H7 (cell line): ENCODE data around the gene TMEM41B. TPM values are rescaled to one million over a fixed set of nuclear protein-coding genes. Genes with fewer than 3 reads are reported as not detected.
A peak's percentile ranks its signal among the peaks of the same experiment; 100 is the strongest.
"Not testable (repeated sequence)": the region's sequence is repeated elsewhere in the genome, so short reads cannot be mapped to it uniquely, and the experiment has no call there.

Experiments used
- DNase-seq: peaks from one replicate; pipeline ENCODE4 v3.0.0; 2012
- H3K27me3 ChIP-seq: 2 replicates; pipeline ENCODE4 v1.6.0; 2011; ENCODE audit warnings: mild to moderate bottlenecking, low read length; ENCODE audit not compliant: control insufficient read depth, insufficient read depth
- H3K36me3 ChIP-seq: replicated peaks from 2 replicates; pipeline ENCODE4 v1.5.1; 2011; ENCODE audit warnings: low read length; ENCODE audit not compliant: control insufficient read depth, insufficient read depth
- H3K4me3 ChIP-seq: 2 replicates; pipeline ENCODE4 v1.5.1; 2011; ENCODE audit warnings: low read depth, mild to moderate bottlenecking, control low read depth, low read length, moderate library complexity; ENCODE audit not compliant: insufficient read depth
- total RNA-seq: library from RNA; depleted of rRNA; stranded (reverse); fragments of >200 nt; shearing (Covaris generic); gene quantifications from 2 replicates; pipeline ENCODE4 v1.2.3, GENCODE V29; 2014; rRNA removed

The TMEM41B gene
- total RNA-seq, 1 experiment from 2014 or later: 39.1 TPM

GRCh38 chr11:9254416-9254815, 60.0 kb downstream of the TMEM41B start:
- Histone ChIP-seq H3K36me3 (no peaks in the 10 kb centered on the region), H3K4me3 (no peak overlapping the region), H3K27me3 (no peaks in the 10 kb centered on the region)
- DNase-seq: no peak

GRCh38 chr11:9253086-9253485, 61.3 kb downstream of the TMEM41B start:
- no peak for DNase-seq
- no peak overlapping the region for H3K4me3 ChIP-seq

GRCh38 chr11:9251311-9251710, 63.1 kb downstream of the TMEM41B start:
- no peak for DNase-seq
- H3K4me3 ChIP-seq: no peak overlapping the region
- H3K27me3 ChIP-seq: no peaks in the 10 kb centered on the region
- H3K36me3 ChIP-seq: no peaks in the 10 kb centered on the region

More at GRCh38 chr11:9253086-9253485, 61.3 kb downstream of the TMEM41B start:
- Histone ChIP-seq H3K27me3 (no peaks in the 10 kb centered on the region), H3K36me3 (no peaks in the 10 kb centered on the region)

- Histone ChIP-seq H3K36me3 (no peaks in the 10 kb centered on the region), H3K27me3 (no peaks in the 10 kb centered on the region), H3K4me3 (no peak overlapping the region)
- DNase-seq: no peak
These were observed 64.2 kb downstream of the TMEM41B start for GRCh38 chr11:9250139-9250582.

- Histone ChIP-seq H3K36me3 (no peaks in the 10 kb centered on the region), H3K27me3 (no peaks in the 10 kb centered on the region), H3K4me3 (no peak overlapping the region)
- DNase-seq: no peak
These were observed 65.1 kb downstream of the TMEM41B start for GRCh38 chr11:9249252-9249651.

- H3K4me3 ChIP-seq: no peak overlapping the region
- no peaks in the 10 kb centered on the region for H3K36me3 ChIP-seq
- no peak for DNase-seq
- H3K27me3 ChIP-seq: no peaks in the 10 kb centered on the region
These were observed 66.5 kb downstream of the TMEM41B start for GRCh38 chr11:9247863-9248262.

- H3K36me3 ChIP-seq, H3K4me3 ChIP-seq, DNase-seq, H3K27me3 ChIP-seq: not testable (repeated sequence)
These were observed 78.2 kb downstream of the TMEM41B start for GRCh38 chr11:9236242-9236641.

- H3K4me3 ChIP-seq: no peak overlapping the region
- H3K36me3 ChIP-seq: no peaks in the 10 kb centered on the region; the same call in 1 of the 2 replicates
- no peak for DNase-seq
These were observed 81.9 kb downstream of the TMEM41B start for GRCh38 chr11:9232482-9232881.

GRCh38 chr11:9231848-9232177, 82.6 kb downstream of the TMEM41B start:
- DNase-seq: peak; percentile 33
- Histone ChIP-seq H3K36me3 (no peaks in the 10 kb centered on the region; the same call in 1 of the 2 replicates), H3K27me3 (peaks cover 9% of the 10 kb centered on the region; the same call in 1 of the 2 replicates), H3K4me3 (no peak overlapping the region)

More at GRCh38 chr11:9232482-9232881, 81.9 kb downstream of the TMEM41B start:
- H3K27me3 ChIP-seq: peaks cover 9% of the 10 kb centered on the region; the same call in 1 of the 2 replicates

Other genes with a start within 250 kb of the TMEM41B start
- gene SCUBE2, start 223.0 kb downstream of the TMEM41B start, total RNA-seq: 0.55 and 1.4 TPM in 2 replicates
- gene DENND5A, start 49.2 kb downstream of the TMEM41B start, total RNA-seq: 110 and 112 TPM in 2 replicates
- gene IPO7, start 70.1 kb upstream of the TMEM41B start, total RNA-seq: 147 and 226 TPM in 2 replicates
- 55.7 and 64.1 TPM in 2 replicates for gene ZNF143, start 146.4 kb upstream of the TMEM41B start, total RNA-seq